GM12878 (cell line): Measurements from ENCODE around the gene PIGZ.

Source experiments
- SIX5 ChIP-seq: IDR thresholded peaks from 2 replicates; pipeline ENCODE4 v1.6.1; 2011; ENCODE audit warnings: mild to moderate bottlenecking, low read depth, low read length, moderate library complexity; ENCODE audit not compliant: severe bottlenecking
- SP1 ChIP-seq: IDR thresholded peaks from one replicate; pipeline ENCODE4 v1.6.1; 2011; ENCODE audit warnings: low read depth, low read length
- SREBF2 ChIP-seq: IDR thresholded peaks from 2 replicates; pipeline ENCODE4 v1.6.1; 2012; ENCODE audit warnings: mild to moderate bottlenecking, low read length
- TCF12 ChIP-seq: IDR thresholded peaks from 2 replicates; pipeline ENCODE4 v1.6.1; 2011; ENCODE audit warnings: low read depth, mild to moderate bottlenecking, low read length
- ZSCAN29 ChIP-seq: fragments of 450-650 bp; IDR thresholded peaks from 2 replicates; pipeline ENCODE4 v1.6.1; 2017; ENCODE audit warnings: mild to moderate bottlenecking, moderate library complexity
- TF ChIP-seq, protein P1 (sequence below), 3 experiments: IDR thresholded peaks in 2 of 3; conservative IDR thresholded peaks in 1 of 3; 2 replicates each; pipeline ENCODE4 v1.5.1; 2011; ENCODE audit warnings: low read depth in 3 of 3, low read length in 3 of 3, mild to moderate bottlenecking in 3 of 3, control low read depth in 2 of 3, moderate library complexity in 2 of 3, inconsistent platforms in 1 of 3, mixed read lengths in 1 of 3; ENCODE audit not compliant: control insufficient read depth in 2 of 3, insufficient read depth in 1 of 3; ENCODE audit errors: extremely low read depth in 1 of 3

DNA sequence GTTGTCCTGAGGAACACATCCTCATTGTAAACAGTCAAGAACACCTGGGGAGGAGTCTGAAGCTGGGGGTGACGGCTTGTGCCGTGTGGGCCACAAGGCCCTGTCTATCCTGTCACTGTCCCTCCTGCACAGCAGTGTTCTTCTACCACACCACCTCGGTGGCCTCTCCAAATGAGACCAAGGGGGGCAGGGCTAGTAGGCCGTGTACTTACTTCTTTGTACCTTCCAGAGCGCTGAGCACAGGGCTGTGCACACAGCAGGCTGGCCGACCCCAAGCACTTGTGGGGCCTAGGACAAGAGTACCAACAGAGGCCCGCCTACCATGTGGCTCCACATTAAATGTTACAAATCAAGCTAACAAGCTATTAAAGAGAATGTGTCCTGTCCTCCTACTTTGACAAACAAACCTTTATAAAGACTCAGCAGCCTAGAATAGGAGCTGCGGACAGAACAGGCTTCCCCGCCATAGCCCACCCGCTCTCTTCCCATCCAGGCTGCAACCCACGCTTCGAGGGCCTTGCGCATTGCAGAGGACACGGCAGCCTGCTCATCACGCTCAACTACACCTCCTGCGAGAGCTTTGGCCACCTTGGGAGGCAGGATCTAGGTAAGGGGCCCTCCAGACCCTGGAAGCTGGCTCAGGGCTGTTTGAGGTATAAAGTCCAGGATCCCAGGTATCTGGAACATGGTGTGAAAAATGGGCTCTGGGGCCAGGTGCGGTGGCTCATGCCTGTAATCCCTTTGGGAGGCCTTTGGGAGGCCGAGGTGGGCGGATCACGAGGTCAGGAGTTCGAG, 30.5 kb upstream of the PIGZ start:
- TF ChIP-seq ZSCAN29 (no peak), SIX5 (no peak), TCF12 (no peak), SP1 (no peak), SREBF2 (no peak)
- TF ChIP-seq, protein P1, sequence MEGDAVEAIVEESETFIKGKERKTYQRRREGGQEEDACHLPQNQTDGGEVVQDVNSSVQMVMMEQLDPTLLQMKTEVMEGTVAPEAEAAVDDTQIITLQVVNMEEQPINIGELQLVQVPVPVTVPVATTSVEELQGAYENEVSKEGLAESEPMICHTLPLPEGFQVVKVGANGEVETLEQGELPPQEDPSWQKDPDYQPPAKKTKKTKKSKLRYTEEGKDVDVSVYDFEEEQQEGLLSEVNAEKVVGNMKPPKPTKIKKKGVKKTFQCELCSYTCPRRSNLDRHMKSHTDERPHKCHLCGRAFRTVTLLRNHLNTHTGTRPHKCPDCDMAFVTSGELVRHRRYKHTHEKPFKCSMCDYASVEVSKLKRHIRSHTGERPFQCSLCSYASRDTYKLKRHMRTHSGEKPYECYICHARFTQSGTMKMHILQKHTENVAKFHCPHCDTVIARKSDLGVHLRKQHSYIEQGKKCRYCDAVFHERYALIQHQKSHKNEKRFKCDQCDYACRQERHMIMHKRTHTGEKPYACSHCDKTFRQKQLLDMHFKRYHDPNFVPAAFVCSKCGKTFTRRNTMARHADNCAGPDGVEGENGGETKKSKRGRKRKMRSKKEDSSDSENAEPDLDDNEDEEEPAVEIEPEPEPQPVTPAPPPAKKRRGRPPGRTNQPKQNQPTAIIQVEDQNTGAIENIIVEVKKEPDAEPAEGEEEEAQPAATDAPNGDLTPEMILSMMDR (IDR thresholded peaks at IDR 0.05 in 2 of 3, conservative IDR thresholded peaks at IDR 0.05 in 1 of 3; ENCODE audit: control insufficient read depth in 2 of 3, extremely low read depth in 1 of 3, insufficient read depth in 1 of 3, low read depth in 3 of 3, low read length in 3 of 3) = no peak
